Gastrocnemius medialis (tissue), 4 donors: ENCODE data around the gene PLP2. TPM values are rescaled to one million over a fixed set of nuclear protein-coding genes. Genes with fewer than 3 reads are reported as not detected.
A peak's percentile ranks its signal among the peaks of the same experiment; 100 is the strongest.

Experiments used
- ATAC-seq, 2 donors: fragments of 150-250 bp; one replicate each; pipeline ENCODE4 v1.9.1; 2016
- DNase-seq, 2 donors: peaks; one replicate each; pipeline ENCODE4 v3.0.0-alpha.2; 2019
- H3K27ac ChIP-seq, 4 donors: fragments of 200-600 bp; sonication (generic); 1 replicate in 1 of 4; 2 replicates in 3 of 4; pipeline ENCODE4 v1.5.1; 2016 to 2018; ENCODE audit warnings: mild to moderate bottlenecking in 2 of 4, moderate library complexity in 1 of 4
- H3K27me3 ChIP-seq, 3 donors: fragments of 200-600 bp; sonication (generic) in 2 of 3; 1 replicate in 1 of 3; 2 replicates in 2 of 3; pipeline versions ENCODE4 v1.5.1 to v1.6.0; 2016 to 2019; ENCODE audit warnings: mild to moderate bottlenecking in 1 of 3, moderate library complexity in 1 of 3
- H3K36me3 ChIP-seq, 2 donors: fragments of 200-600 bp; sonication (generic) in 1 of 2; one replicate each; pipeline ENCODE4 v1.5.1; 2017 to 2018
- H3K4me1 ChIP-seq, 2 donors: fragments of 200-600 bp; sonication (generic) in 1 of 2; one replicate each; pipeline ENCODE4 v1.5.1; 2016 to 2017; ENCODE audit warnings: mild to moderate bottlenecking in 2 of 2
- H3K4me3 ChIP-seq, 4 donors: fragments of 200-600 bp; sonication (generic) in 3 of 4; 1 replicate in 1 of 4; 2 replicates in 3 of 4; pipeline ENCODE4 v1.5.1; 2016 to 2019; ENCODE audit warnings: mild to moderate bottlenecking in 2 of 4
- H3K9me3 ChIP-seq, 3 donors: fragments of 200-600 bp; sonication (generic) in 2 of 3; 1 replicate in 1 of 3; 2 replicates in 2 of 3; pipeline ENCODE4 v1.5.1; 2016 to 2019
- POLR2A ChIP-seq, 2 donors: fragments of 450-650 bp; IDR thresholded peaks; one replicate each; pipeline ENCODE4 v1.6.1; 2017; ENCODE audit warnings: antibody characterized with exemption in 2 of 2, mild to moderate bottlenecking in 2 of 2, moderate library complexity in 2 of 2
- in situ Hi-C, 4 donors: fragments of 200-750 bp; cut with MboI; loops; one replicate each; pipeline versions ENCODE4 v1.15.0 to v1.8.0; 2017; ENCODE audit warnings: low sequenced_read_pairs in 4 of 4
- intact Hi-C: fragments of 100-400 bp; cut with DNase I; formaldehyde crosslinking; loops from one replicate; pipeline ENCODE4 v1.15.1; 2023; ENCODE audit warnings: low total_unique reads
- total RNA-seq, 4 donors: library from RNA; depleted of rRNA; stranded (reverse); fragments of >200 nt; gene quantifications; one replicate each; pipeline versions ENCODE4 v1.1.0 to v1.2.3, GENCODE V29; 2016
- TF ChIP-seq, protein P1 (sequence below), 5 experiments: fragments of 450-650 bp in 3 of 5; fragments of 200-600 bp in 2 of 5; sonication (generic) in 2 of 5; IDR thresholded peaks in 4 of 5; conservative IDR thresholded peaks in 1 of 5; 1 replicate in 4 of 5; 2 replicates in 1 of 5; pipeline ENCODE4 v1.5.1; 2016 to 2019; ENCODE audit warnings: antibody characterized with exemption in 5 of 5, mild to moderate bottlenecking in 3 of 5, moderate library complexity in 3 of 5

PLP2 gene
- total RNA-seq, 4 donors from 2014 or later = 12.8 to 53.5 (median 32.5) TPM

DNA sequence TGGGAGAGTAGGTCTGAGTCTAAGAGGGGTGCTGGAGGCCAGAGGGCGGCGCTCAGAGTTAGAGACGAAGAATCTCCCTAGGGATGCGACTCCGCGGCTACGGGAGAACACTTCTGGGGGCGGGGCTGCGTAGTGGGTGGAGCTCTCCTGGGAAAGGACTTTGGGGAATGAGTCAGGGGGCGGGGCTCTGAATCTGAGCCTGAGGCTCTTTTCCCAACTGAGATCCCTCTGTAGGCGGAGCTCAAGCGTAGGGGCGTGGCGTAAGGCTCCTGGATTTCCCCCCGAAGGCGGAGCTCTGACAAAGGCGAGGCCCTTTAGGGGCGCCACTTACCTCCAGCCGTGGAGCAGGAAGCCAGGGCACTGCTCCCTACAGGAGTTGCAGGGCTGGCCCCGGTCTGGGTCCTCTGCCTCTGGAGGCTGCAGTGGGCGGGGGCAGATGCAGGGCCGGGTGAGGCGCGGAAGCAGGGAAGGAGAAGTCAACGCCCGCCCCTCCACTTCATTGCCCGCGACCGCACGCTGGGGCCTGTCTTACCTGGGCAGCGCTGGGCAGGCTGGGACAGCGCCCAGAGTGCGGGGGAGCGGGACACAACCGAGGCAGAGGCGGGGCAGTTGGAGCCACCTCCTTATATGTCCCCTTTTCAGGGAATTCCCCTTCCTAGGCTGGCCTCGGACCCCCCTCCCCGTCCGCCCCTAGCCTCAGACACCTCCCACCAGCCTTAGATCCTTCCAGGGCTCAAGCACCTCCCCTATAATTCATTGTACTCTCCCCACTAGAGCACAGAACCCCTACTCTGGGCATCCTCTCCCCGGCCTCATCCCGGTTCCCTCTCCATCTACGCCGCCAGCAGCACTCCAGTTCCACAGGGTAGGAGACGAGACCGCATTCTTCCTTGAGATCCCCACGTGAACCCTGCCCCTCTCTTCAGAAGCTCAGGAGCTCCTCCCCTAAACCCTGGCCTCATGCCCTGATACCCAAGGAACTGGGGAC is 12.9 kb downstream of the PLP2 start:
- intact Hi-C loops = loop anchor here (5.0 kb wide), 1 partner anchor 382 kb away; the partner anchor contains the start of gene HDAC6

DNA sequence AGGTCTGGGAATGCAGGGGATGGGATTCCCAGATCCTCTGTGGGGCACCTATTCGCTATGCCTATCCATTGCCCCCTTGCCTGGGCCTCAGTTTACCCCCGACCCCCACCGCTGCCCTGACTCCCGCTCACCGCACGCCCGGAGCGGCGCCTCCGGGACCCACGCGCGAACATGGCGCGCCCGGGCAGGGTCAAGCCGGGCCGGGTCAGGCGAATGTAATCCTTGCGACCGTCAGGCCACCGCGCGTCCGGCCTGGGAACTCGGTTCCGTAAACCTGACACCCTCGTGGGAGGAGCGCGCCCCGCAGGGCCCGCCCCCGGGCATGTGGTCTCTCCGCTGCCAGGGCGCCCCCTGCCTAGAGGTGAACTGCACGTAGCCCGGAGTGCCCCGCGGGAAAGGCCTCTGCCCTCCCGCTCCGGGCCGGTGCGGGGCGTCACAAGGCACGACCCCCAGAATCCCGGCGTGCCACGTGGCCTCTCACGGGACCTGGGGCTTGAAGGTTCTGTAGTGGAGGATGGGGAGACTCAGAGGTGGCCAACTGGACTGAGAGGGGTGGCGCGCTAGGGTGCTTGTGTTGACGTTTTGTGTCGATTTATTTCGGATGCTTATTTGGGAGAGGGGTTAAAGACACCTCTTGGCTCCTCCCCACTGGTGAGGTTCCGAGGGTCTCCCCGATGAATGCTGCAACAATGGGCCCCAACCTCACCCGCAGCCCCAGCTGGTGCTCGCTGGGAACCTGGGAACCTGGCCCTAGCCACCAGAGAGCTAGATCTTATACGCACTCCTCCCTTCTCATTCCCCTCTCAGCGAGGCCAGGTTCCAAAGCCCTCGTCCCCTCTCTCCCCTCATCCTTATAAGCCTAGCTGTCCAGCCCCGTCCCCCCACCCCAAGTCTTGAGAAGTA is 14.7 kb downstream of the PLP2 start, which contains the start of gene PRICKLE3:
TSS of gene PRICKLE3 (minus strand) at position 249 of the 903 bp plus-strand sequence. CDS start at position 173, 76 bp downstream.
- DNase-seq = peak; percentile 78 to 86
- intact Hi-C loops (loop anchor here (1.0 to 5.0 kb wide), 3 partner anchors 21 to 384 kb away; partner anchors contain the start of gene HDAC6), in situ Hi-C loops (no loop called here)
- peak within 1 kb of the TSS; percentile 51 to 69 (median 61) for H3K4me3 ChIP-seq
- H3K9me3 ChIP-seq = no peaks in the 10 kb centered on the region
- TF ChIP-seq, protein P1, sequence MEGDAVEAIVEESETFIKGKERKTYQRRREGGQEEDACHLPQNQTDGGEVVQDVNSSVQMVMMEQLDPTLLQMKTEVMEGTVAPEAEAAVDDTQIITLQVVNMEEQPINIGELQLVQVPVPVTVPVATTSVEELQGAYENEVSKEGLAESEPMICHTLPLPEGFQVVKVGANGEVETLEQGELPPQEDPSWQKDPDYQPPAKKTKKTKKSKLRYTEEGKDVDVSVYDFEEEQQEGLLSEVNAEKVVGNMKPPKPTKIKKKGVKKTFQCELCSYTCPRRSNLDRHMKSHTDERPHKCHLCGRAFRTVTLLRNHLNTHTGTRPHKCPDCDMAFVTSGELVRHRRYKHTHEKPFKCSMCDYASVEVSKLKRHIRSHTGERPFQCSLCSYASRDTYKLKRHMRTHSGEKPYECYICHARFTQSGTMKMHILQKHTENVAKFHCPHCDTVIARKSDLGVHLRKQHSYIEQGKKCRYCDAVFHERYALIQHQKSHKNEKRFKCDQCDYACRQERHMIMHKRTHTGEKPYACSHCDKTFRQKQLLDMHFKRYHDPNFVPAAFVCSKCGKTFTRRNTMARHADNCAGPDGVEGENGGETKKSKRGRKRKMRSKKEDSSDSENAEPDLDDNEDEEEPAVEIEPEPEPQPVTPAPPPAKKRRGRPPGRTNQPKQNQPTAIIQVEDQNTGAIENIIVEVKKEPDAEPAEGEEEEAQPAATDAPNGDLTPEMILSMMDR (IDR thresholded peaks at IDR 0.05 in 4 of 5, conservative IDR thresholded peaks at IDR 0.05 in 1 of 5) = peak in 3 of 5 experiments; percentile 29 to 51 (median 38)
- TF ChIP-seq POLR2A (IDR thresholded peaks at IDR 0.05) = peak; percentile 80 to 82
- H3K27me3 ChIP-seq = no peaks in the 10 kb centered on the region
- H3K36me3 ChIP-seq = peaks cover 0 to 10% of the 10 kb centered on the region in 2 donors
- peak within 1 kb of the TSS; percentile 83 to 93 (median 92) for H3K27ac ChIP-seq
- ATAC-seq = peak; percentile 23 to 32
- H3K4me1 ChIP-seq = peaks cover 8 to 12% of the 10 kb centered on the region in 2 donors

More for the DNA sequence above, 12.9 kb downstream of the PLP2 start:
- Histone ChIP-seq H3K27me3 (no peaks in the 10 kb centered on the region), H3K4me3 (peak overlapping the region; percentile 51 to 69 (median 61)), H3K27ac (peak overlapping the region; percentile 83 to 93 (median 92)), H3K9me3 (no peaks in the 10 kb centered on the region), H3K4me1 (peaks cover 8 to 12% of the 10 kb centered on the region in 2 donors), H3K36me3 (peaks cover 0 to 10% of the 10 kb centered on the region in 2 donors)
- DNase-seq (peak; percentile 81 to 90), ATAC-seq (peak; percentile 86 to 88)
- in situ Hi-C loops = no loop called here
- TF ChIP-seq, protein P1 (IDR thresholded peaks at IDR 0.05 in 4 of 5, conservative IDR thresholded peaks at IDR 0.05 in 1 of 5) = no peak
- peak; percentile 44 to 59 for TF ChIP-seq POLR2A (IDR thresholded peaks at IDR 0.05)

DNA sequence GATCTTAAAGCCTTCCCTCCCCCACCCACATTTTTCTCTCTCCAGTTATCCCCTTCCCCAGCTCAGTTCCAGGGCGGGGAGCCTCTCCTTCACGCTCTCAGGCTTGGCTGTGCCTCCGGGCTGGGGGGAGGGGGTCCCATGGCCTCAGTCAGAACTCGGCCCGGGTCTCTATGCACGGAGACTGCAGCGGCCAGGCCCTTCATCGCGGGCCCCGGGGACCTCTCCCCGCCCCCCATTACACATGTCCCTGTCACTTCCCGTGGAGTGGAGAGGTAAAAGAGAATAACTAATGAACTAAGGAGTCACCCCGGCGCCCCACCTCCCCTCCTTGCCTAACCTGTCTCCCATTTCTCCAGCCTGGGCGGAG is 15.3 kb downstream of the PLP2 start:
- H3K9me3 ChIP-seq = no peaks in the 10 kb centered on the region
- ATAC-seq (no peak), DNase-seq (no peak)
- peaks cover 8 to 12% of the 10 kb centered on the region in 2 donors for H3K4me1 ChIP-seq
- peaks cover 0 to 10% of the 10 kb centered on the region in 2 donors for H3K36me3 ChIP-seq
- no peaks in the 10 kb centered on the region for H3K27me3 ChIP-seq
- H3K27ac ChIP-seq = peak overlapping the region; percentile 83 to 93 (median 92)
- no peak overlapping the region for H3K4me3 ChIP-seq
- intact Hi-C loops = loop anchor here (5.0 kb wide), 1 partner anchor 385 kb away; the partner anchor contains the start of gene HDAC6
- TF ChIP-seq POLR2A (IDR thresholded peaks at IDR 0.05) = no peak
- TF ChIP-seq, protein P1 (IDR thresholded peaks at IDR 0.05 in 4 of 5, conservative IDR thresholded peaks at IDR 0.05 in 1 of 5) = no peak
- in situ Hi-C loops = no loop called here

DNA sequence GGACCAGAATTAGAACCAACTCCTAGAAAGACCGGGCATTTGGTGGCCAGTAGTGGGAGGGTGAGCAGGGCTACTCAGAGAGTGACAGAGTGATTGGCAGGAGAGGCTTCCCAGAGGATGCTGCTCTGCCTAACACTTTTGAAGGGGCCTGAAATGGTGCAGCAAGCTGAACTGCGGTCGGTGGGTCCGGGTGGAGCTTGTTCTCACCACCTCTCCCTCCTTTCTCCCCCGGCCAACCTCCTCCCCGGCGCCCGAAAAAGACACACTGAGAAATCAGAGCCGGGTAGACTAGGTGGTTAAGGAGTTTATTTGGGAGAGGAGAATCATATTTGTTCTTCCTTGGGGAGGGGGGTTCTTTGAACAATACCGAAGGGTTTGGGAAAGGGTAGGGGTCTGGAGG is 15.8 kb downstream of the PLP2 start:
- H3K4me3 ChIP-seq = no peak overlapping the region
- peak overlapping the region; percentile 83 to 93 (median 92) for H3K27ac ChIP-seq
- peaks cover 0 to 10% of the 10 kb centered on the region in 2 donors for H3K36me3 ChIP-seq
- intact Hi-C loops (loop anchor here (5.0 kb wide), 1 partner anchor 385 kb away; the partner anchor contains the start of gene HDAC6), in situ Hi-C loops (no loop called here)
- ATAC-seq = no peak
- H3K4me1 ChIP-seq = peaks cover 8 to 12% of the 10 kb centered on the region in 2 donors
- no peak for TF ChIP-seq POLR2A (IDR thresholded peaks at IDR 0.05)
- TF ChIP-seq, protein P1 (IDR thresholded peaks at IDR 0.05 in 4 of 5, conservative IDR thresholded peaks at IDR 0.05 in 1 of 5) = no peak
- H3K9me3 ChIP-seq = no peaks in the 10 kb centered on the region
- no peak for DNase-seq
- H3K27me3 ChIP-seq = no peaks in the 10 kb centered on the region
